HepG2 (cell line): ENCODE measurements around the gene KLC4. TPM values are rescaled to one million over a fixed set of nuclear protein-coding genes. Genes with fewer than 3 reads are reported as not detected.

ENCODE experiments used
- HOXD1 ChIP-seq: sonication (generic); formaldehyde crosslinking; IDR thresholded peaks from 2 replicates; pipeline ENCODE4 v1.5.0; 2020; ENCODE audit warnings: missing genetic modification reagents
- KDM6A ChIP-seq: IDR thresholded peaks from 2 replicates; pipeline ENCODE4 v1.6.1; 2016; ENCODE audit warnings: low read depth
- MATR3 ChIP-seq: sonication (generic); formaldehyde crosslinking; IDR thresholded peaks from 2 replicates; pipeline ENCODE4 v1.4.0; 2020; ENCODE audit warnings: missing genetic modification reagents
- MYNN ChIP-seq: sonication (generic); formaldehyde crosslinking; IDR thresholded peaks from 2 replicates; pipeline ENCODE4 v1.4.0; 2020; ENCODE audit warnings: mild to moderate bottlenecking, low read depth, missing genetic modification reagents
- MZF1 ChIP-seq: sonication (generic); formaldehyde crosslinking; IDR thresholded peaks from 2 replicates; pipeline ENCODE4 v1.8.1; 2023; ENCODE audit warnings: mild to moderate bottlenecking, missing genetic modification reagents, borderline replicate concordance
- NFE2 ChIP-seq: sonication (generic); formaldehyde crosslinking; IDR thresholded peaks from 2 replicates; pipeline ENCODE4 v1.4.0; 2020; ENCODE audit warnings: missing genetic modification reagents
- NFKB2 ChIP-seq: sonication (generic); formaldehyde crosslinking; IDR thresholded peaks from 2 replicates; pipeline ENCODE4 v1.4.0; 2020; ENCODE audit warnings: missing genetic modification reagents, borderline replicate concordance
- RFXANK ChIP-seq: IDR thresholded peaks from 2 replicates; pipeline ENCODE4 v1.6.1; 2016
- SOX6 ChIP-seq, 2 experiments: fragments of 450-650 bp in 1 of 2; sonication (generic) in 1 of 2; formaldehyde crosslinking in 1 of 2; IDR thresholded peaks; 2 replicates each; pipeline versions ENCODE4 v1.4.0 to v1.6.1; 2017 to 2020; ENCODE audit warnings: antibody characterized with exemption in 1 of 2, mild to moderate bottlenecking in 1 of 2, missing genetic modification reagents in 1 of 2
- SYNCRIP ChIP-seq: fragments of 200-400 bp; formaldehyde crosslinking; IDR thresholded peaks from 2 replicates; pipeline ENCODE4 v1.6.1; 2018; ENCODE audit warnings: mild to moderate bottlenecking, low read depth, low read length; ENCODE audit not compliant: insufficient read depth
- TOPORS ChIP-seq: sonication (generic); formaldehyde crosslinking; IDR thresholded peaks from 2 replicates; pipeline ENCODE4 v1.8.0; 2023; ENCODE audit warnings: mild to moderate bottlenecking, missing genetic modification reagents
- U2AF1 ChIP-seq: fragments of 200-400 bp; formaldehyde crosslinking; optimal IDR thresholded peaks from 2 replicates; pipeline ENCODE3; 2017; ENCODE audit warnings: mild to moderate bottlenecking, low read depth, low read length
- ZNF138 ChIP-seq: sonication (generic); formaldehyde crosslinking; IDR thresholded peaks from 2 replicates; pipeline ENCODE4 v1.5.0; 2020; ENCODE audit warnings: mild to moderate bottlenecking, low read depth, missing genetic modification reagents
- ZNF496 ChIP-seq: sonication (generic); formaldehyde crosslinking; IDR thresholded peaks from 2 replicates; pipeline ENCODE4 v1.8.1; 2023; ENCODE audit warnings: mild to moderate bottlenecking, moderate library complexity, missing genetic modification reagents; ENCODE audit not compliant: insufficient replicate concordance
- polyA plus RNA-seq, 8 experiments: library from polyadenylated mRNA; depleted of rRNA in 3 of 8; stranded (reverse) in 7 of 8; unstranded in 1 of 8; fragments of >200 nt; fragmentation: Illumina TruSeq in 4 of 8; extraction: Trizol in 4 of 8; gene quantifications; 2 replicates each; pipeline versions ENCODE4 v1.2.1 to v1.2.3, GENCODE V29; 2011 to 2016; ENCODE audit warnings: low read depth in 4 of 8, missing spikeins in 1 of 8, mixed read lengths in 1 of 8; ENCODE audit not compliant: insufficient read depth in 1 of 8
- total RNA-seq, 5 experiments: library from RNA; depleted of rRNA; stranded (reverse); fragments of >200 nt; fragmentation: Illumina TruSeq; extraction: Trizol; gene quantifications; 2 replicates each; pipeline ENCODE4 v1.2.3, GENCODE V29; 2016; ENCODE audit warnings: low read depth in 1 of 5
- TF ChIP-seq, protein P1 (sequence below): sonication (generic); formaldehyde crosslinking; IDR thresholded peaks from 2 replicates; pipeline ENCODE4 v1.9.0; 2022; ENCODE audit warnings: missing genetic modification reagents, mild to moderate bottlenecking, borderline replicate concordance
- TF ChIP-seq, protein P2 (sequence below): sonication (generic); formaldehyde crosslinking; IDR thresholded peaks from 2 replicates; pipeline ENCODE4 v1.4.0; 2020; ENCODE audit warnings: missing genetic modification reagents, borderline replicate concordance
- TF ChIP-seq, protein P3 (sequence below): IDR thresholded peaks from 2 replicates; pipeline ENCODE4 v1.6.1; 2016; ENCODE audit warnings: mild to moderate bottlenecking, missing biosample characterization, missing genetic modification reagents
- TF ChIP-seq, protein P4 (sequence below): sonication (generic); formaldehyde crosslinking; IDR thresholded peaks from 2 replicates; pipeline ENCODE4 v1.5.1; 2020; ENCODE audit warnings: missing genetic modification reagents, mild to moderate bottlenecking, borderline replicate concordance
- TF ChIP-seq, protein P5 (sequence below): IDR thresholded peaks from 2 replicates; pipeline ENCODE4 v1.6.1; 2016; ENCODE audit warnings: missing compliant biosample characterization, missing genetic modification reagents, borderline replicate concordance
- TF ChIP-seq, protein P6 (sequence below): sonication (generic); formaldehyde crosslinking; IDR thresholded peaks from 2 replicates; pipeline ENCODE4 v1.4.0; 2020; ENCODE audit warnings: mild to moderate bottlenecking, missing genetic modification reagents

The KLC4 gene
- total and polyA plus RNA-seq, 2 of the 13 experiments (the other 11 are each of a cell fraction or from before 2014, with no cell fraction given) = 45.4 to 70.4 TPM

DNA sequence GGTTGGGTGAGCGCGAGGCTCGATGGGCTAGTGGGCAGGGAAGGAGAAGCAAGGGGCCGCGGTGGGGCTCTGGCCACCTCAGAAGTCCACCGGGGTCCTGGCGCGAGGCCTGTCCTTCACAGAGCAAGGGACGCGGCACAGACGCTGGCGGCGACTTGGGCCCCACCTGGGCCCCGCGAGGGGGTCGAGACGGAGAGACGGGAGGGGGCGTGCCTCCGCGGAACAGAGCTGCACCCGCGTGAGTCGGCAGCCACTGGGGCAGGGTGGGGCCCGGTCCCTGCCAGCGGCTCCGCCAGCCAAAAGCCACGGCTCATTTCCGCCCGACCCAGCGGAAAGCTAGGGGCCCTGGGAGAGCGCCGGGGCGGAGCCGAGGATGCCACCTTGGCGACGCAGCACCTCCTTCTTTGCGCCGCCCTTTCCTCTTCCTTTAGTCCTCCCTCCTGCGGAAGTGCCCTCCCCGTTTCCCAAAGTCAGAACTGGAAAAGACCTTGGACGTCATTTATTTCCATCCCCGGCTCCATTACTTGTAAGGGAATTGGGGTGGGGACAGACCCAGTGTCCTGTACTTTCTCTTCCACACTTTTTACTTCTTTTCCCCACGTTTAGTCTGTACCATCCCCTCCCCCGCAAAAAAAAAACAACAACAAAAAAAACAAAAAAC, 5.8 kb upstream of the KLC4 start, which contains the start of gene CUL7 (continued):
- no peak for TF ChIP-seq MATR3 (CRISPR knock-in tag)
- peak; percentile 92; the same call in 1 of the 2 replicates for TF ChIP-seq MYNN (CRISPR knock-in tag)
- TF ChIP-seq, protein P1, sequence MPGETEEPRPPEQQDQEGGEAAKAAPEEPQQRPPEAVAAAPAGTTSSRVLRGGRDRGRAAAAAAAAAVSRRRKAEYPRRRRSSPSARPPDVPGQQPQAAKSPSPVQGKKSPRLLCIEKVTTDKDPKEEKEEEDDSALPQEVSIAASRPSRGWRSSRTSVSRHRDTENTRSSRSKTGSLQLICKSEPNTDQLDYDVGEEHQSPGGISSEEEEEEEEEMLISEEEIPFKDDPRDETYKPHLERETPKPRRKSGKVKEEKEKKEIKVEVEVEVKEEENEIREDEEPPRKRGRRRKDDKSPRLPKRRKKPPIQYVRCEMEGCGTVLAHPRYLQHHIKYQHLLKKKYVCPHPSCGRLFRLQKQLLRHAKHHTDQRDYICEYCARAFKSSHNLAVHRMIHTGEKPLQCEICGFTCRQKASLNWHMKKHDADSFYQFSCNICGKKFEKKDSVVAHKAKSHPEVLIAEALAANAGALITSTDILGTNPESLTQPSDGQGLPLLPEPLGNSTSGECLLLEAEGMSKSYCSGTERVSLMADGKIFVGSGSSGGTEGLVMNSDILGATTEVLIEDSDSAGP = peak; percentile 98
- TF ChIP-seq, protein P2, sequence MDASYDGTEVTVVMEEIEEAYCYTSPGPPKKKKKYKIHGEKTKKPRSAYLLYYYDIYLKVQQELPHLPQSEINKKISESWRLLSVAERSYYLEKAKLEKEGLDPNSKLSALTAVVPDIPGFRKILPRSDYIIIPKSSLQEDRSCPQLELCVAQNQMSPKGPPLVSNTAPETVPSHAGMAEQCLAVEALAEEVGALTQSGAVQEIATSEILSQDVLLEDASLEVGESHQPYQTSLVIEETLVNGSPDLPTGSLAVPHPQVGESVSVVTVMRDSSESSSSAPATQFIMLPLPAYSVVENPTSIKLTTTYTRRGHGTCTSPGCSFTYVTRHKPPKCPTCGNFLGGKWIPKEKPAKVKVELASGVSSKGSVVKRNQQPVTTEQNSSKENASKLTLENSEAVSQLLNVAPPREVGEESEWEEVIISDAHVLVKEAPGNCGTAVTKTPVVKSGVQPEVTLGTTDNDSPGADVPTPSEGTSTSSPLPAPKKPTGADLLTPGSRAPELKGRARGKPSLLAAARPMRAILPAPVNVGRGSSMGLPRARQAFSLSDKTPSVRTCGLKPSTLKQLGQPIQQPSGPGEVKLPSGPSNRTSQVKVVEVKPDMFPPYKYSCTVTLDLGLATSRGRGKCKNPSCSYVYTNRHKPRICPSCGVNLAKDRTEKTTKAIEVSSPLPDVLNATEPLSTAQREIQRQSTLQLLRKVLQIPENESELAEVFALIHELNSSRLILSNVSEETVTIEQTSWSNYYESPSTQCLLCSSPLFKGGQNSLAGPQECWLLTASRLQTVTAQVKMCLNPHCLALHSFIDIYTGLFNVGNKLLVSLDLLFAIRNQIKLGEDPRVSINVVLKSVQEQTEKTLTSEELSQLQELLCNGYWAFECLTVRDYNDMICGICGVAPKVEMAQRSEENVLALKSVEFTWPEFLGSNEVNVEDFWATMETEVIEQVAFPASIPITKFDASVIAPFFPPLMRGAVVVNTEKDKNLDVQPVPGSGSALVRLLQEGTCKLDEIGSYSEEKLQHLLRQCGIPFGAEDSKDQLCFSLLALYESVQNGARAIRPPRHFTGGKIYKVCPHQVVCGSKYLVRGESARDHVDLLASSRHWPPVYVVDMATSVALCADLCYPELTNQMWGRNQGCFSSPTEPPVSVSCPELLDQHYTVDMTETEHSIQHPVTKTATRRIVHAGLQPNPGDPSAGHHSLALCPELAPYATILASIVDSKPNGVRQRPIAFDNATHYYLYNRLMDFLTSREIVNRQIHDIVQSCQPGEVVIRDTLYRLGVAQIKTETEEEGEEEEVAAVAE (CRISPR knock-in tag) = peak; percentile 88; the same call in 1 of the 2 replicates
- TF ChIP-seq RFXANK = peak; percentile 71; the same call in 1 of the 2 replicates
- peak; percentile 64 for TF ChIP-seq HOXD1 (CRISPR knock-in tag)
- TF ChIP-seq, protein P3, sequence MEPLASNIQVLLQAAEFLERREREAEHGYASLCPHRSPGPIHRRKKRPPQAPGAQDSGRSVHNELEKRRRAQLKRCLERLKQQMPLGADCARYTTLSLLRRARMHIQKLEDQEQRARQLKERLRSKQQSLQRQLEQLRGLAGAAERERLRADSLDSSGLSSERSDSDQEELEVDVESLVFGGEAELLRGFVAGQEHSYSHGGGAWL (CRISPR knock-in tag) = peak; percentile 99
- TF ChIP-seq NFE2 (CRISPR knock-in tag) = no peak
- peak; percentile 62 for TF ChIP-seq U2AF1
- TF ChIP-seq, protein P4, sequence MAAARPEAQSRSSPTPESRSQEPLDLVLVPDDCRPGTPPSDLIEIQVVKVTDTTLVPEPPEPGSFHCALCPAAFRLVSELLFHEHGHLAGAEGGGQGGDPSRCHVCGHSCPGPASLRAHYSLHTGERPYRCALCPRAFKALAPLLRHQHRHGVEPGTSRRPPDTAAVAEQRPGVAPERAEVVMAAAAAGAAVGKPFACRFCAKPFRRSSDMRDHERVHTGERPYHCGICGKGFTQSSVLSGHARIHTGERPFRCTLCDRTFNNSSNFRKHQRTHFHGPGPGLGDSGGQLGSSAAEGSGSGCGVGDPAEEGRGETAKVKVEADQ = peak; percentile 86; the same call in 1 of the 2 replicates
- TF ChIP-seq MZF1 (CRISPR knock-in tag) = 0 out of 2 replicates have a peak, but pooled peaks have one; percentile 22
- no peak for TF ChIP-seq SYNCRIP
- TF ChIP-seq KDM6A (CRISPR knock-in tag) = peak; percentile 43; the same call in 1 of the 2 replicates
- TF ChIP-seq, protein P5, sequence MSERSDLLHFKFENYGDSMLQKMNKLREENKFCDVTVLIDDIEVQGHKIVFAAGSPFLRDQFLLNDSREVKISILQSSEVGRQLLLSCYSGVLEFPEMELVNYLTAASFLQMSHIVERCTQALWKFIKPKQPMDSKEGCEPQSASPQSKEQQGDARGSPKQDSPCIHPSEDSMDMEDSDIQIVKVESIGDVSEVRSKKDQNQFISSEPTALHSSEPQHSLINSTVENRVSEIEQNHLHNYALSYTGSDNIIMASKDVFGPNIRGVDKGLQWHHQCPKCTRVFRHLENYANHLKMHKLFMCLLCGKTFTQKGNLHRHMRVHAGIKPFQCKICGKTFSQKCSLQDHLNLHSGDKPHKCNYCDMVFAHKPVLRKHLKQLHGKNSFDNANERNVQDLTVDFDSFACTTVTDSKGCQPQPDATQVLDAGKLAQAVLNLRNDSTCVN (CRISPR knock-in tag) = peak; percentile 90
- no peak for TF ChIP-seq SOX6 (IDR thresholded peaks at IDR 0.05)
- peak; percentile 72; the same call in 1 of the 2 replicates for TF ChIP-seq SOX6 (CRISPR knock-in tag; IDR thresholded peaks at IDR 0.05)
- TF ChIP-seq ZNF138 = peak; percentile 73; the same call in 1 of the 2 replicates
- TF ChIP-seq TOPORS (CRISPR knock-in tag) = peak; percentile 35; the same call in 1 of the 2 replicates
- TF ChIP-seq, protein P6, sequence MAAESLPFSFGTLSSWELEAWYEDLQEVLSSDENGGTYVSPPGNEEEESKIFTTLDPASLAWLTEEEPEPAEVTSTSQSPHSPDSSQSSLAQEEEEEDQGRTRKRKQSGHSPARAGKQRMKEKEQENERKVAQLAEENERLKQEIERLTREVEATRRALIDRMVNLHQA (CRISPR knock-in tag) = no peak
- TF ChIP-seq ZNF496 (CRISPR knock-in tag) = no peak
- TF ChIP-seq NFKB2 (CRISPR knock-in tag) = peak; percentile 94; the same call in 1 of the 2 replicates
